Measurements from ENCODE around the gene SAMMSON.

GRCh38 chr3:69967156-69967555, 32.4 kb upstream of the SAMMSON start:
- TF ChIP-seq POLR2A (IDR thresholded peaks at IDR 0.05; ENCODE audit: low read length) (no peak), GATA1 (IDR thresholded peaks at IDR 0.05; ENCODE audit: low read depth, low read length) (no peak)
